ENCODE measurements around the gene CCP110. TPM values are rescaled to one million over a fixed set of nuclear protein-coding genes. Genes with fewer than 3 reads are reported as not detected.
A peak's percentile ranks its signal among the peaks of the same experiment; 100 is the strongest.
"Not testable (repeated sequence)": the region's sequence is repeated elsewhere in the genome, so short reads cannot be mapped to it uniquely, and the experiment has no call there.

CCP110 gene
- total RNA-seq, 2 donors from 2014 or later: 13.8 to 20.7 TPM

DNA sequence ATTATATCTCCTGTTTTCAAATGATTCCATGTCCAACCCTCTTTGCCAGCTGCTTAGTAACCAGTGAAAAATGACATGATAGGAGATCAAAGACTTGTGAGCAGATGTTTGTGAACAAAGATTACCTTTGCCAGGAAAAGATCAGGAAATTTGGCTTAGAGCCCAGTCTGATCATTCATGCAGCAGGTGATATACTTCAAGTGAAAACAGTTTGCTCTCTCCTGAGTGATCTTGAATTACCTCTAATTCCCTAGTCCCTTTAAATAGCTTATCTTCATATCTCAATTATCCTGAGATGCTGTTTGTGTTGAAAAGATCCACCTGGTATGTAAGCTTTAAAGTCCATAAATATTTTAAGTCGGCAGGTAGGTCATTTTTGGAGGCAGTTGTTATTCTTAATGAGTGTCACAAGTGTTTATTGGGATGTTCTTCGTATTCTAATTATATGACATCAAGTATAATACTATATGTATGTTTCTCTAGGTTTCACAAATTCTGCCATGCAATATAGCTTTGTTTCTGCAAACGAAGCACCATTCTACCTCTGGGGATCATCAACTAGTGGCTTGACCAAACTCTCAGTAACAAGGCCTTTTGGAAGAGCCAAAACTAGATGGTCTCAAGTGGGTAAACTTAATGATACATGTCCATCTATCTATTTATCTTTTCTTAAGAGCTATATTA lies 18.5 kb downstream of the CCP110 start:
- Histone ChIP-seq H3K4me3 (no peak overlapping the region), H3K9me3 (no peaks in the 10 kb centered on the region), H3K27ac (no peak overlapping the region), H3K27me3 (replicated peaks; ENCODE audit: insufficient read depth) (no peaks in the 10 kb centered on the region), H3K4me1 (replicated peaks) (no peaks in the 10 kb centered on the region), H3K36me3 (no peaks in the 10 kb centered on the region)
- DNase-seq (ENCODE audit: low spot score): no peak
- WGBS: 43% methylated on average over 3 of the region's 3 CpGs
- intact Hi-C loops (cut with DNase I): no loop called here
- no peak for TF ChIP-seq POLR2AphosphoS5 (IDR thresholded peaks at IDR 0.05)
- TF ChIP-seq, protein P1, sequence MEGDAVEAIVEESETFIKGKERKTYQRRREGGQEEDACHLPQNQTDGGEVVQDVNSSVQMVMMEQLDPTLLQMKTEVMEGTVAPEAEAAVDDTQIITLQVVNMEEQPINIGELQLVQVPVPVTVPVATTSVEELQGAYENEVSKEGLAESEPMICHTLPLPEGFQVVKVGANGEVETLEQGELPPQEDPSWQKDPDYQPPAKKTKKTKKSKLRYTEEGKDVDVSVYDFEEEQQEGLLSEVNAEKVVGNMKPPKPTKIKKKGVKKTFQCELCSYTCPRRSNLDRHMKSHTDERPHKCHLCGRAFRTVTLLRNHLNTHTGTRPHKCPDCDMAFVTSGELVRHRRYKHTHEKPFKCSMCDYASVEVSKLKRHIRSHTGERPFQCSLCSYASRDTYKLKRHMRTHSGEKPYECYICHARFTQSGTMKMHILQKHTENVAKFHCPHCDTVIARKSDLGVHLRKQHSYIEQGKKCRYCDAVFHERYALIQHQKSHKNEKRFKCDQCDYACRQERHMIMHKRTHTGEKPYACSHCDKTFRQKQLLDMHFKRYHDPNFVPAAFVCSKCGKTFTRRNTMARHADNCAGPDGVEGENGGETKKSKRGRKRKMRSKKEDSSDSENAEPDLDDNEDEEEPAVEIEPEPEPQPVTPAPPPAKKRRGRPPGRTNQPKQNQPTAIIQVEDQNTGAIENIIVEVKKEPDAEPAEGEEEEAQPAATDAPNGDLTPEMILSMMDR (IDR thresholded peaks at IDR 0.05): no peak
- TF ChIP-seq POLR2A (IDR thresholded peaks at IDR 0.05): no peak

DNA sequence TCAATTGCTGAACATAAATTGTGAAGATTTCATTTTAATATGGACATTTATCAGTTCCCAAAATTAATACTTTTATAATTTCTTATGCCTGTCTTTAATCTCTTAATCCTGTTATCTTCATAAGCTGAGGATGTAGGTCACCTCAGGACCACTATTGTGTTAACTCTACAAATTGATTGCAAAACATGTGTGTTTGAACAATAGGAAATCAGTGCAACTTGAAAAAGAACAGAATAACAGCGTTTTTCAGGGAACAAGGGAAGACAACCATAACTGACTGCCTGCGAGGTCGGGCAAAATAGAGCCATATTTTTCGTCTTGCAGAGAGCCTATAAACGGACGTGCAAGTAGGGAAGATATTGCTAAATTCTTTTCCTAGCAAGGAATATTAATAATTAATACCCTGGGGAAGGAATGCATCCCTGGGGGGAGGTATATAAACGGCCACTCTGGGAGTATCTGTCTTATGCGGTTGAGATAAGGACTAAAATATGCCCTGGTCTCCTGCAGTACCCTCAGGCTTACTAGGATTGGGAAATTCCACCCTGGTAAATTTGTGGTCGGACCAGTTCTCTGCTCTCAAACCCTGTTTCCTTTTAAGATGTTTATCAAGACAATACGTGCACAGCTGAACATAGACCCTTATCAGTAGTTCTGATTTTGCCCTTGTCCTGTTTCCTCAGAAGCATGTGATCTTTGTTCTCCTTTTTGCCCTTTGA lies 19.7 kb downstream of the CCP110 start:
- H3K9me3 ChIP-seq; H3K27ac ChIP-seq; H3K4me1 ChIP-seq (replicated peaks); H3K4me3 ChIP-seq; DNase-seq (ENCODE audit: low spot score); intact Hi-C loops (cut with DNase I); H3K36me3 ChIP-seq; H3K27me3 ChIP-seq (replicated peaks; ENCODE audit: insufficient read depth): not testable (repeated sequence)
- WGBS: 80% methylated on average over 10 of the region's 10 CpGs

DNA sequence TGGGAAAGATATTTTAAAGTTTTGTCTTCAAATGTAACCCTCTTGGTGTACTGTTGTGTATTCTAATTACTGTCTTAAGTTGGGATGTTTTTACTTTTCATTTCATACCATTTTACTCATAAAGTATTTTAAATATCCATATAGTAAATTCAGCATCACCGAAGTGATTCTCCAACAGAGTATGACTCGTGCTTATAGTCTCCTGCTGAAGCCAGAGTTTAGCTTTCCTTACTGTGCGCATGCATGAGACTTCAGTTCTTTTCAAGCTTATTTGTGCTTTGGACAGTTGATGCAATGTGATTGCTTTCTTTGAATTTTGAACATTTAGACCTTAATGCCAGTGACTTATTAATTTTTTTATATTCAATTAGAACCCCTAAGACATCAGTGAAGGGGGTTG lies 24.4 kb downstream of the CCP110 start:
- TF ChIP-seq POLR2AphosphoS5 (IDR thresholded peaks at IDR 0.05) (no peak), POLR2A (IDR thresholded peaks at IDR 0.05) (no peak)
- TF ChIP-seq, protein P1 (IDR thresholded peaks at IDR 0.05): no peak
- no peaks in the 10 kb centered on the region for H3K9me3 ChIP-seq
- no peak for DNase-seq (ENCODE audit: low spot score)
- no peak overlapping the region for H3K27ac ChIP-seq
- WGBS: 97% methylated on average over 3 of the region's 3 CpGs
- H3K4me1 ChIP-seq (replicated peaks): no peaks in the 10 kb centered on the region
- intact Hi-C loops (cut with DNase I): no loop called here
- H3K36me3 ChIP-seq: no peaks in the 10 kb centered on the region
- no peaks in the 10 kb centered on the region for H3K27me3 ChIP-seq (replicated peaks; ENCODE audit: insufficient read depth)
- no peak overlapping the region for H3K4me3 ChIP-seq

DNA sequence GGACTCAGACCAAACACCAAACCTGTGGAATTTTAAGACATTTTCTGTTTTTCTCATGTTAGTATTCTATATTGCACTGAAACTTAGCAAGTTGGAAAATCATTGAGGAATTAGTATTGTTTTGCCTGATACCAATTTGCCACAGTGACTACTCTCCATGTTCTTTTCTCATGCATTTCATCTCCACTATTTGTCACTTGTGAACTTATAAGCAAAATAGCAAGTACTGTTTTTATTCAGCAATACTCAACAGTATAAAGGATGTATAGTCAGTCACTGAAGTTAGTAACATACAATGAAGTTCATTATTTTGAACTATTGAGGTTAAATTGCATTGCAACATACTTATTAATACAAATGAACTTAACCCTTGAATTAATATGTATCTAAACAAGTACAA lies 25.9 kb downstream of the CCP110 start:
- intact Hi-C loops (cut with DNase I): no loop called here
- TF ChIP-seq, protein P1 (IDR thresholded peaks at IDR 0.05): no peak
- TF ChIP-seq POLR2A (IDR thresholded peaks at IDR 0.05) (no peak), POLR2AphosphoS5 (IDR thresholded peaks at IDR 0.05) (no peak)
- no peak for DNase-seq (ENCODE audit: low spot score)
- H3K4me1 ChIP-seq (replicated peaks): no peaks in the 10 kb centered on the region
- H3K27ac ChIP-seq: no peak overlapping the region
- H3K9me3 ChIP-seq: no peaks in the 10 kb centered on the region
- H3K36me3 ChIP-seq: no peaks in the 10 kb centered on the region
- no peak overlapping the region for H3K4me3 ChIP-seq
- H3K27me3 ChIP-seq (replicated peaks; ENCODE audit: insufficient read depth): no peaks in the 10 kb centered on the region

DNA sequence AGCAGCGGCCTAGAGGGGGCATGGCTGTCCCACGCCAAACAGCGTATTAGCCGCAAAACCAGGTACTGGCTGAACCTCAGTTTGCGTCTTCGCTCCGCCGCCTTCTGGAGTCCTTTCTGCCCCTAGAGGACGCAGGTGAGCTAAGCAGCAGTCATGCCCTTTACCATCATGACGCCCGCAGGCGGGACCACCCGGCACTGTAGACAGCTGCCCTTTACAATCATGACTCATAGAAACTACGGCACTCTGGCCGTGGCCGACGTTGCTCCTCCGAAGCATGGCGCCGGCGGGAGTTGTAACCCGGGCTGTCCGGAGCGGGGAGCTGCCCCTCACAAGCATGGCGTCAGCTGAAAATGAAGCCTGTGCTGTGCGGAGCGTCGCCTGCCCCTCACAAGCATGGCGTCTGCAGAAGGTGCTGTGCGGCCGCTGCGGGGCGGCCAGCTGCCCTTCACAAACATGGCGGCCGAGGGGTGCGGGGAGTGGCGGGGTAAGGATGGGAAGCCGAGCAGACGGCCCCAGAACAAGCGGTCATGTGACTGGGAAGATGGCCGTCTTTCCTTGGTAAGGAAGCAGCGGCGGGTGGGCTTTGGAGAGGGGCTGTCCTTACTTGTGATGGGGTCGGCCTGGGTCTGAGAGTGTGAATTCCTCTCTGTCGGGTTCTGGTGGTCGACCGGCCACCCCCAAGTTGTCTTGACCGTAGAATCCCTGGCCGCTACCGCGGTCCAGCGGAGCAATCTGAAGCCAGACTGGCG lies 31.6 kb downstream of the CCP110 start, which contains the start of gene VPS35L:
Gene VPS35L, plus strand, starts transcription at position 518 of the 752 bp plus-strand sequence. Its CDS starts 27 bp downstream, at position 545.
- Histone ChIP-seq H3K36me3 (no peaks in the 10 kb centered on the region), H3K4me3 (peak within 1 kb of the TSS; percentile 48 to 60), H3K27ac (peak within 1 kb of the TSS; percentile 85), H3K9me3 (no peaks in the 10 kb centered on the region), H3K27me3 (replicated peaks; ENCODE audit: insufficient read depth) (no peaks in the 10 kb centered on the region), H3K4me1 (replicated peaks) (no peaks in the 10 kb centered on the region)
- peak; percentile 90 for DNase-seq (ENCODE audit: low spot score)
- TF ChIP-seq POLR2A (IDR thresholded peaks at IDR 0.05) (peak; percentile 50), POLR2AphosphoS5 (IDR thresholded peaks at IDR 0.05) (peak; percentile 91)
- TF ChIP-seq, protein P1 (IDR thresholded peaks at IDR 0.05): peak; percentile 63 to 85 (median 74)
- under 1% methylated on average over 52 of the region's 53 CpGs for WGBS
- intact Hi-C loops (cut with DNase I): loop anchor here (2.0 to 5.0 kb wide), 3 partner anchors 31 to 332 kb away; no protein-coding TSS in a partner anchor
